ENCODE data around the gene ARHGAP31. TPM values are rescaled to one million over a fixed set of nuclear protein-coding genes. Genes with fewer than 3 reads are reported as not detected.
A peak's percentile ranks its signal among the peaks of the same experiment; 100 is the strongest.

Gene ARHGAP31
- total RNA-seq, 4 donors from 2014 or later: 2.7 to 9.3 (median 7.6) TPM

GRCh38 chr3:119443179-119443578 is 149.0 kb downstream of the ARHGAP31 start:
- intact Hi-C loops (cut with DNase I): no loop called here
- H3K27ac ChIP-seq: no peak overlapping the region
- DNase-seq: no peak
- H3K9me3 ChIP-seq: no peaks in the 10 kb centered on the region
- peaks cover 0 to 96% (median 14%) of the 10 kb centered on the region in 3 donors for H3K36me3 ChIP-seq
- no peaks in the 10 kb centered on the region for H3K27me3 ChIP-seq
- H3K4me3 ChIP-seq: no peak overlapping the region
- H3K4me1 ChIP-seq: no peaks in the 10 kb centered on the region
- TF ChIP-seq POLR2A (IDR thresholded peaks at IDR 0.05) (no peak), CTCF (IDR thresholded peaks at IDR 0.05) (no peak)

- Histone ChIP-seq H3K4me3 (no peak overlapping the region), H3K36me3 (peaks cover 0 to 96% (median 19%) of the 10 kb centered on the region in 3 donors), H3K27ac (no peak overlapping the region), H3K27me3 (no peaks in the 10 kb centered on the region), H3K4me1 (no peaks in the 10 kb centered on the region), H3K9me3 (no peaks in the 10 kb centered on the region)
- TF ChIP-seq POLR2A (IDR thresholded peaks at IDR 0.05) (no peak), CTCF (IDR thresholded peaks at IDR 0.05) (no peak)
- no peak for DNase-seq
- intact Hi-C loops (cut with DNase I): no loop called here
- WGBS, 2 donors: 89 to 98% methylated on average over 2 of the region's 2 CpGs
Observed at GRCh38 chr3:119444590-119444989, 150.4 kb downstream of the ARHGAP31 start.

GRCh38 chr3:119453822-119454221 is 159.6 kb downstream of the ARHGAP31 start:
- intact Hi-C loops (cut with DNase I): no loop called here
- DNase-seq: no peak
- no peak overlapping the region for H3K27ac ChIP-seq
- H3K27me3 ChIP-seq: no peaks in the 10 kb centered on the region
- peaks cover 0 to 6% (median 0%) of the 10 kb centered on the region in 3 donors for H3K4me1 ChIP-seq
- TF ChIP-seq CTCF (IDR thresholded peaks at IDR 0.05): no peak
- TF ChIP-seq POLR2A (IDR thresholded peaks at IDR 0.05): no peak
- 83 to 86% methylated on average over 1 of the region's 1 CpG for WGBS, 2 donors
- H3K4me3 ChIP-seq: no peak overlapping the region
- H3K36me3 ChIP-seq: peaks cover 0 to 99% (median 34%) of the 10 kb centered on the region in 3 donors
- no peaks in the 10 kb centered on the region for H3K9me3 ChIP-seq

- H3K27me3 ChIP-seq: no peaks in the 10 kb centered on the region
- peaks cover 0 to 20% (median 0%) of the 10 kb centered on the region in 3 donors for H3K4me1 ChIP-seq
- no peaks in the 10 kb centered on the region for H3K9me3 ChIP-seq
- H3K27ac ChIP-seq: peak overlapping the region in 1 of 4 donors; percentile 19
- peaks cover 0 to 99% (median 23%) of the 10 kb centered on the region in 3 donors for H3K36me3 ChIP-seq
- intact Hi-C loops (cut with DNase I): no loop called here
- DNase-seq: no peak
- 82 to 100% methylated on average over 1 of the region's 1 CpG for WGBS, 2 donors
- TF ChIP-seq CTCF (IDR thresholded peaks at IDR 0.05): no peak
- TF ChIP-seq POLR2A (IDR thresholded peaks at IDR 0.05): no peak
- no peak overlapping the region for H3K4me3 ChIP-seq
Observed at GRCh38 chr3:119456469-119456868, 162.3 kb downstream of the ARHGAP31 start.

GRCh38 chr3:119457246-119457645 is 163.1 kb downstream of the ARHGAP31 start:
- Histone ChIP-seq H3K4me1 (peaks cover 0 to 28% (median 0%) of the 10 kb centered on the region in 3 donors), H3K9me3 (no peaks in the 10 kb centered on the region), H3K36me3 (peaks cover 0 to 94% (median 23%) of the 10 kb centered on the region in 3 donors), H3K4me3 (no peak overlapping the region), H3K27ac (peak overlapping the region in 1 of 4 donors; percentile 22), H3K27me3 (no peaks in the 10 kb centered on the region)
- intact Hi-C loops (cut with DNase I): no loop called here
- DNase-seq: no peak
- no peak for TF ChIP-seq CTCF (IDR thresholded peaks at IDR 0.05)
- TF ChIP-seq POLR2A (IDR thresholded peaks at IDR 0.05): no peak
- WGBS, 2 donors: 87 to 100% methylated on average over 4 of the region's 4 CpGs

Data from esophagus squamous epithelium (tissue), 5 donors.